Aorta (tissue), 5 donors: ENCODE data around the gene BEST3. TPM values are rescaled to one million over a fixed set of nuclear protein-coding genes. Genes with fewer than 3 reads are reported as not detected.

Experiments
- ATAC-seq: fragments of 200-7000 bp; cut with Tn5 transposase; one replicate; pipeline ENCODE4 v1.9.1; 2022; ENCODE audit warnings: moderate library complexity; ENCODE audit not compliant: low FRiP score
- DNase-seq, 2 donors: peaks; one replicate each; pipeline ENCODE4 v3.0.0-alpha.2; 2020
- H3K27ac ChIP-seq, 2 donors: one replicate each; pipeline ENCODE4 v1.5.1; 2013; ENCODE audit warnings: low read length in 2 of 2, mild to moderate bottlenecking in 2 of 2, moderate library complexity in 2 of 2, control low read depth in 1 of 2, inconsistent platforms in 1 of 2, low read depth in 1 of 2
- H3K27me3 ChIP-seq, 2 donors: one replicate each; pipeline ENCODE4 v1.6.1; 2013; ENCODE audit warnings: control low read depth in 1 of 2, low read length in 1 of 2, mild to moderate bottlenecking in 1 of 2, moderate library complexity in 1 of 2; ENCODE audit not compliant: insufficient read depth in 2 of 2, control insufficient read depth in 1 of 2
- H3K36me3 ChIP-seq, 2 donors: one replicate each; pipeline ENCODE4 v1.6.1; 2013; ENCODE audit warnings: control low read depth in 1 of 2, low read length in 1 of 2, mild to moderate bottlenecking in 1 of 2; ENCODE audit not compliant: insufficient read depth in 2 of 2, control insufficient read depth in 1 of 2
- H3K4me1 ChIP-seq, 2 donors: one replicate each; pipeline ENCODE4 v1.6.1; 2013; ENCODE audit warnings: low read length in 2 of 2, control low read depth in 1 of 2, mild to moderate bottlenecking in 1 of 2, moderate library complexity in 1 of 2; ENCODE audit not compliant: insufficient read depth in 2 of 2, control insufficient read depth in 1 of 2
- H3K4me3 ChIP-seq, 2 donors: one replicate each; pipeline ENCODE4 v1.5.1; 2013; ENCODE audit warnings: low read length in 2 of 2, control low read depth in 1 of 2, mild to moderate bottlenecking in 1 of 2
- H3K9me3 ChIP-seq: one replicate; pipeline ENCODE4 v1.6.1; 2013; ENCODE audit warnings: mild to moderate bottlenecking, low read length; ENCODE audit not compliant: control insufficient read depth
- WGBS, 2 donors: extraction: QIAGEN DNeasy Blood & Tissue Kit; methylation state at CpG; one replicate each; pipeline ENCODE4 v1.1.7; 2013; 5-methylcytosine and 5-hydroxymethylcytosine counted together
- intact Hi-C, 2 donors: fragments of 100-400 bp; cut with DNase I; formaldehyde crosslinking; loops; one replicate each; pipeline versions ENCODE4 v1.14.2 to v1.15.0; 2022
- polyA plus RNA-seq, 2 donors: library from polyadenylated mRNA; stranded (reverse); fragments of 200-250 nt; gene quantifications; one replicate each; pipeline ENCODE4 v1.2.3, GENCODE V29; 2013
- total RNA-seq, 2 donors: library from RNA; stranded (reverse); fragmentation: NEBNext Ultra II Directional; extraction: Animal tissue kit (Norgen Biotek cat#: 25700); gene quantifications; one replicate each; pipeline ENCODE4 v1.2.1, GENCODE V29; 2021
- donor health status: healthy with polysubstance abuse.
- donor health status: Bipolar disorder and iron deficiency.
- donor health status: DM: no; HTN: no; CAD: no.
- donor health status: DM: no; HTN: no; CAD: no.
- donor health status: DM: yes; HTN: yes; CAD: no.

BEST3 gene
- total and polyA plus RNA-seq, 4 donors: not detected

DNA sequence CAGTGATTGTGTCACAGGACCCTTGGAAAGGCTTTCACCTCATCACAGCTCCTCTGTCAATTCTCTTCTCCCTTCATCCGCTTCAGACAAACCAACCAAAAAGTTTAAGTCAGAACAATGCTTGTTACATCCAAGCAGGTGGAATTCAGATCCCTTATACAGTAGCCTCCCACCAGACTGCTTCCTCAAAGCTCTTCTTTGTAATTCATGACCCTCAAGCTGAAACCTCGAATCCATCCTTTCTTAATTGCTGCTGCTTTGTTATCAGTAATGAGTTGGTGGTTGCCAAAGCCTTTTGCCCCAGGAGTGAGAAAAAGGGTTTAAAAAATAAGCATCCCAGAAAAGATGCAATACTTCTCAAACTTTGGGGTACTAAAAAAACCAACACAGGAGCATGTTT is 9.5 kb downstream of the BEST3 start:
- no peak overlapping the region for H3K4me3 ChIP-seq
- no peaks in the 10 kb centered on the region for H3K9me3 ChIP-seq
- ATAC-seq: no peak
- peak overlapping the region in 1 of 2 donors; percentile 12 for H3K27ac ChIP-seq
- no peaks in the 10 kb centered on the region for H3K4me1 ChIP-seq
- DNase-seq: no peak
- H3K36me3 ChIP-seq: no peaks in the 10 kb centered on the region
- intact Hi-C loops: loop anchor here in 1 of 2 donors (5.0 kb wide), 1 partner anchor 48 kb away; the partner anchor contains the start of gene RAB3IP
- 94 to 100% methylated on average over 2 of the region's 2 CpGs for WGBS, 2 donors
- H3K27me3 ChIP-seq: no peaks in the 10 kb centered on the region

DNA sequence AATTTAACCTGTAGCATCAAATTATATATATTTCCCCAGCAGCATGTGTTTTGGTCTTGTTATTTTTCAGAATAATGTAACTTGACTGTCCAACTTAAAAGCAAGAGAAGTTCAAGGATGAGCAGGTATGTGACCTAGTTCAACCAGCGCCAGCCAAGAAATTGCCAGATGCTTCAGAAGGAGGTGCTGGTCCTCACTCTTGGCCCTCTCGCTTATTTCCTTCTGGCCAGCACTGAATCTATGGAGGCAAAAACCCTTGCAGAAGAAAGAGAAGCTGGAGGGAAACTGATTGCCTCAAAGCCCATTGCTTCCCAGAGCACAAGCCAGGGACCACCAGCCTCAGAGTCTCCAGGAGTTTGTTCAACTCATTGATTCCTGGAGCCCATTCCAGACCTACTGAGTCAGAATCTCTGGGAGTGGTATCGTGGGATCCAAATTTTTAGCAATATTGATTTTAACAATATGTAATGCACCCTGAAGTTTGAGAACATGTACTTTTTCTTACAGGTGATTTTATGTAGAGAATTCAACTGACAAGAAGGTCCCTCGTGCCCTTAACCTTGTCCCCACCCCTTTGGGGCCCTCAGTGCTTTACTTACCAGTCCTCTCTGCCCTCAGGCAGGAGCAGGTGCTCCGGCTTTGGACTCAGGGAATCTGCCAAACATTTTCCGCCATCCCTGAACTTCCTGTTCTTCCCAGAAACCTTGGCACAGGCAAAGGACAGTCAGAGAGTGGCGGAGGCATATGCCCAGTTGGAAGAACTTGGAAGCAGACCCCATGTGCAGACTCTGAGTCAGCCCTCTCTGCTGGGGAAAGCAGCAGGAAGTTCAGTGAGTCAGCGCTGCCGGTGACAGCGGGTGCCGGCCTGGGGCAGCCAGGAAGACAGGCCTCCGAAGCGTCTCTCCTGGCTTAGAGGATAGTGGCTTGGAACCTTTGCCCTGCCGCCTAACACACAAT is 10.4 kb downstream of the BEST3 start:
- Histone ChIP-seq H3K4me1 (no peaks in the 10 kb centered on the region), H3K27me3 (no peaks in the 10 kb centered on the region), H3K4me3 (no peak overlapping the region), H3K36me3 (no peaks in the 10 kb centered on the region), H3K27ac (no peak overlapping the region), H3K9me3 (no peaks in the 10 kb centered on the region)
- 31% methylated on average over 14 of the region's 14 CpGs for WGBS, 2 donors
- intact Hi-C loops: loop anchor here in 1 of 2 donors (5.0 kb wide), 1 partner anchor 49 kb away; the partner anchor contains the start of gene RAB3IP
- DNase-seq (peak; percentile 90 to 91), ATAC-seq (peak; percentile 75)

DNA sequence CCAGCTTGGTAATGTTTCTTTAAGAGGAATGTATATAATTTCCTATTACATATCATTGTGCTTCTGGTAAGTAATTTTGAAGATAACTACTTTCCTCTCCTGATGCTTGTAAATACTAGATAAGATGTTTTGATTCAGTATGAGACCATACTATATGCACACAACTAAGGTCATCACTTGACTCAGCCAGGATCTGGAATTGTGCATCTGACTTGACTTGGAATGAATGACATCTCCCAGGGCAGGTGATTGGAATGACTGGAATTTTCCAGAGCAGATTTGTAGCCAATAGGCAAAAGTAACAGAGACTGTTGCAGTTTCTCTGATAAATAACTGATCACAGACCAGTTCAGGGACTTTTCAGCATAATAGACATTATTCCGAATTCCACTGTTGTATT is 11.1 kb downstream of the BEST3 start:
- DNase-seq (no peak), ATAC-seq (no peak)
- Histone ChIP-seq H3K36me3 (no peaks in the 10 kb centered on the region), H3K27ac (no peak overlapping the region), H3K27me3 (no peaks in the 10 kb centered on the region), H3K9me3 (no peaks in the 10 kb centered on the region), H3K4me3 (no peak overlapping the region), H3K4me1 (no peaks in the 10 kb centered on the region)
- intact Hi-C loops: loop anchor here in 1 of 2 donors (5.0 kb wide), 1 partner anchor 49 kb away; the partner anchor contains the start of gene RAB3IP
- WGBS, 2 donors: 80 to 87% methylated on average over 1 of the region's 1 CpG

DNA sequence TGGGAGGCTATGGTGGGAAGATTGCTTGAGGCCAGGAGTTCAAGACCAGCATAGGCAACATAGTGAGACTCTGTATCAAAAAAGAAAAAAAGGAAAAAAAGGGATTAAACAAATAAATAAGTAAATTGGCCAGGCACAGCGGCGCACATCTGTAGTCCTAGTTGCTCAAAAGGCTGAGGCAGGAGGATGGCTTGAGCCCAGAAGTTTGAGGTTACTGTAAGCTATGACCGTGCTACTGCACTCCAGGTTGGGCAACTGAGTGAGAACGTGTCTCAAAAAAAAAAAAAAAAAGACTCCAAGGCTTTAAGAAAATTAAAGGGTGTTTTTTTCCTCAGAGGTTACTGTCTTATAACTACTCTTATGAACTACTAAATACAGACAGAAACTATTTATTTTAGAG is 11.7 kb downstream of the BEST3 start:
- DNase-seq (no peak), ATAC-seq (no peak)
- WGBS, 2 donors: 79 to 92% methylated on average over 4 of the region's 4 CpGs
- intact Hi-C loops: loop anchor here in 1 of 2 donors (5.0 kb wide), 1 partner anchor 50 kb away; the partner anchor contains the start of gene RAB3IP
- no peak overlapping the region for H3K4me3 ChIP-seq
- no peak overlapping the region for H3K27ac ChIP-seq
- H3K9me3 ChIP-seq: no peaks in the 10 kb centered on the region
- H3K36me3 ChIP-seq: no peaks in the 10 kb centered on the region
- H3K27me3 ChIP-seq: no peaks in the 10 kb centered on the region
- H3K4me1 ChIP-seq: no peaks in the 10 kb centered on the region

DNA sequence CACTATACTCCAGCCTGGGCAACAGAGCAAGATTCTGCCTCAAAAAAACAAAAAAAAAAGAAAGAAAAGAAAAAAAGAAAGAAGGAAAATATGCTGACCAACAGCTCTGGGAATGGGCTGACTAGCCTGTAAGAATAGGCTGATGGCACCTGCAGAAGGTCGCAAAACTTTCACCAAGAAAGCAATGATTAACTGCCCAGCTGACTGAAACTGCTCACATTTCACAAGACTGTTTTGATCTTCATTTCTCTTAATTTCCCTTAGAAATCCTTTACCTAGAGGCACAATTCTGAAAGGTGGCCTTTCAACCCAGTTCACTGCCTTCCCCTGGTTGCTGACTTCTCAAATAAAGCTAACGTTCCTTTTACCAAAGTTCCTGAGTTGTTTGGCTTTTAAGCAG is 12.4 kb downstream of the BEST3 start:
- Histone ChIP-seq H3K4me3 (no peak overlapping the region), H3K9me3 (no peaks in the 10 kb centered on the region), H3K27me3 (no peaks in the 10 kb centered on the region), H3K4me1 (no peaks in the 10 kb centered on the region), H3K27ac (no peak overlapping the region), H3K36me3 (no peaks in the 10 kb centered on the region)
- intact Hi-C loops: loop anchor here in 1 of 2 donors (5.0 kb wide), 1 partner anchor 51 kb away; the partner anchor contains the start of gene RAB3IP
- 81 to 87% methylated on average over 2 of the region's 2 CpGs for WGBS, 2 donors
- DNase-seq: no peak
- no peak for ATAC-seq

DNA sequence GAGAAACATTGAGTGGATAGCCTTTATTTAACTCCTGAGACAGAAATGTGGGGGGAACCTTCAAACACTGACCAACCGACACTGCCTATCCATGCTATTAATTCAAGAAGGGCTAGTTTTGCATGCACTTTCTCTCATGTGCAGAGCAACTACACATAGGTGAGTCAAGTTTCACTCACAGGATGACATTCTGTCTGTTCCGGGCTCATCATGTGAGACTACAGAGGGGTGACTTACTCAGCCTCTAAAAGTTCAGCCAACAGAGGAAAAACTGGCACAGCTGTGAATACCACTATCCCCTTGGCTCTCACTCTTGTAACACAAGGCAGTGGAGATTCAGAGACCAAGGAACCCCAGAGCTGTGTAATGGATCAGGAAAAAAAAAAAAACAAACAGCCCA is 13.3 kb downstream of the BEST3 start:
- Histone ChIP-seq H3K27ac (no peak overlapping the region), H3K9me3 (no peaks in the 10 kb centered on the region), H3K36me3 (no peaks in the 10 kb centered on the region), H3K27me3 (no peaks in the 10 kb centered on the region), H3K4me1 (no peaks in the 10 kb centered on the region), H3K4me3 (no peak overlapping the region)
- ATAC-seq: no peak
- intact Hi-C loops: loop anchor here in 1 of 2 donors (5.0 kb wide), 1 partner anchor 51 kb away; the partner anchor contains the start of gene RAB3IP
- DNase-seq: no peak
- WGBS, 2 donors: 83 to 86% methylated on average over 2 of the region's 2 CpGs

DNA sequence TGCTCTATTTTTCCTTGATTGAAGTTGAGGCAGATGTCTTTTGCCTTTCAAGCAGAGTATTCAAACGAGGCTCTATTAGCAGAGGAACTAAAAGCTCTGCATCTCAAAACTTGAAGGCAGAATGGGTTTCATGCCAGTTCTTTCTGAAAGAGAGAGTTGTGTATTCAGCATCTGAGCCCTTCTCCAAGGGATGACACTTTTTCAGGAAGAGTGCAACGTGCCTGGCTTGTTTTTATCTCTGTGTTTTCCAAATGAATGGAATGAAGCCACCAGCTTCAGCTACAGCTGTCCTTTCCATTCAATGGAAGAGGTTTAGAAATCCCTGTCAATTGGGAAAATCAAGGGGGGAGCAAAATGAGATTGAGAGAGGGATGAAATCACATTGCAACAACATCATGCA is 14.6 kb downstream of the BEST3 start:
- H3K36me3 ChIP-seq: no peaks in the 10 kb centered on the region
- H3K4me3 ChIP-seq: no peak overlapping the region
- intact Hi-C loops: no loop called here
- no peak overlapping the region for H3K27ac ChIP-seq
- ATAC-seq (no peak), DNase-seq (no peak)
- H3K27me3 ChIP-seq: no peaks in the 10 kb centered on the region
- H3K9me3 ChIP-seq: no peaks in the 10 kb centered on the region
- 36 to 38% methylated on average over 2 of the region's 2 CpGs for WGBS, 2 donors
- H3K4me1 ChIP-seq: no peaks in the 10 kb centered on the region

DNA sequence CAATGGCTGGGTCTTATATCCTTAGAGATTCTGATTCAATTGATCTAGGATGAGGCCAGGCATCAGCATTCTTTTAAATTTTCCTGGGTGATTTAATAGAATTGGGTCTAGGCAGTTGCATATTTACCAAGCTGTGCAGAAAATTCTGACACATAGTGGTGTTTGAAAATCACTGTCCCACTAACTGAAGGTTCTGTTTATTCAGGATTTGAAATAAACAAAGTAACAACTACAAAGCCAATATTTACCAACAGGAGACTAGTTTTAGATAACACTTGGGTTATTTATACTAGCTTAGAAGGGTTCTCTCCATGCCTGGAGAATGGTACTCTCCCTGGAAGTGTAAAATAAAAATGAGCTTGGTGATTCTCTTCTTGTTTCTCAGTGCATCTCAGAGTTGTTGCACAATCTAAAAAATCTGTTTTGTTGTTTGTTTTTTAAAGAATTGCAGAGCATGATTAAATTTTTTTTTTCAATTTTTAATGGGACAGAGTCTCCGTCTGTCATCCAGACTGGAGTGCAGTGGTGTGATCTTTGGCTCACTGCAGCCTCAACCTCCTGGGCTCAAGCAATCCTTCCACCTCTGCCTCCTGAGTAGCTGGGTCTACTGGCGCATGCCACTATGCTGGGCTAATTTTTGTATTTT is 16.9 kb downstream of the BEST3 start:
- Histone ChIP-seq H3K27ac (no peak overlapping the region), H3K9me3 (no peaks in the 10 kb centered on the region), H3K36me3 (no peaks in the 10 kb centered on the region), H3K27me3 (no peaks in the 10 kb centered on the region), H3K4me1 (no peaks in the 10 kb centered on the region), H3K4me3 (no peak overlapping the region)
- WGBS, 2 donors: 70 to 84% methylated on average over 2 of the region's 2 CpGs
- ATAC-seq (no peak), DNase-seq (no peak)
- intact Hi-C loops: no loop called here
